Upper lobe of right lung (tissue), 1 donor: Measurements from ENCODE around the gene TMEM266. TPM values are rescaled to one million over a fixed set of nuclear protein-coding genes. Genes with fewer than 3 reads are reported as not detected.

Experiments used
- ATAC-seq: fragments of 200-7000 bp; cut with Tn5 transposase; one replicate; pipeline ENCODE4 v1.9.1; 2020; ENCODE audit warnings: mild to moderate bottlenecking, moderate library complexity
- DNase-seq: peaks from one replicate; pipeline ENCODE4 v3.0.0-alpha.2; 2020
- H3K27ac ChIP-seq: fragments of 200-600 bp; one replicate; pipeline ENCODE4 v1.8.0; 2022
- H3K27me3 ChIP-seq: fragments of 200-600 bp; one replicate; pipeline ENCODE4 v1.8.0; 2022; ENCODE audit warnings: mild to moderate bottlenecking
- H3K36me3 ChIP-seq: fragments of 200-600 bp; one replicate; pipeline ENCODE4 v1.8.0; 2022
- H3K4me1 ChIP-seq: fragments of 200-600 bp; one replicate; pipeline ENCODE4 v1.8.0; 2022
- H3K4me3 ChIP-seq: fragments of 200-600 bp; one replicate; pipeline ENCODE4 v1.8.0; 2022; ENCODE audit warnings: mild to moderate bottlenecking
- H3K9me3 ChIP-seq: fragments of 200-600 bp; one replicate; pipeline ENCODE4 v1.8.0; 2022
- CTCF ChIP-seq: fragments of 200-600 bp; IDR thresholded peaks from one replicate; pipeline ENCODE4 v1.8.0; 2022; ENCODE audit warnings: antibody characterized with exemption
- intact Hi-C: fragments of 100-400 bp; cut with DNase I; formaldehyde crosslinking; loops from one replicate; pipeline ENCODE4 v1.11.0; 2022
- total RNA-seq: library from RNA; stranded (reverse); fragmentation: NEBNext Ultra II Directional; extraction: Animal tissue kit (Norgen Biotek cat#: 25700); gene quantifications from one replicate; pipeline ENCODE4 v1.2.1, GENCODE V29; 2021
- donor health status: DM: no; HTN: yes; CAD: no; lungs with severe emphysema.

Gene TMEM266
- total RNA-seq, 1 donor from 2014 or later, result 2.5 TPM

DNA sequence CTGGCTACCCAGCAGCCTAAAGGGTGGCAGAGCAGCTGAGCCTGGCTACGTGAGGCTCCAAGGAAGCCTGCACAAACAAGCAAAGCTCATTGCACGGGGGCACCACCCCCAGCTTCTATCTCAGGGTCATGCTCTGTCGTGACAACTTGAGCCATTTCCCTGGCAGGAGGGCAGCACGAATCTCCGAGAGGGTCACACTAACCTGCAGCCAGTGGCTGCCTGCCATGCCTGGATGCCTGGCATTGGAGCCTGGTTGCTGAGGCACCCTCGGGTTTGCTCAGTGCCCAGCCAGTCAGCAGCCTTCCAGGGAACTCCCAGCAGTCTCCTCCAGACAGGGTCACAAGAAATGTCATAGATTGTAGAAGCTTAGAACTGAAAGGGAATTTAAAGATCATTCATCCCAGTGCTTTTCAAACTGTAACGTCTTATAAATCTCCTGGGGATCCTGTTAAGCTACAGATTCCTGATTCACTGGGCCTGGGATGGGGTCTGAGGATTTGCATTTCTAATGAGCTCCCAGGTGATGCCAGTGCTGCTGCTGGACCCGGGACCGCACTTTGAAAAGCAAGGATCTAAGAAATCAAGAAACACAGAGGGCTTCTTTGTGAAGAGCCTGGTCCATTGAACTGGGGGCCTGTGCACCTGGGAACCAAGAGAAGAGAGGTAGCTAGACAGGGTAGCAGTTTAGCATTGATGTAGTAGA lies 48.4 kb downstream of the TMEM266 start:
- H3K27me3 ChIP-seq, result no peaks in the 10 kb centered on the region
- H3K4me3 ChIP-seq, result no peak overlapping the region
- DNase-seq (no peak), ATAC-seq (peak; percentile 22)
- intact Hi-C loops, result no loop called here
- H3K27ac ChIP-seq, result no peak overlapping the region
- H3K4me1 ChIP-seq, result no peaks in the 10 kb centered on the region
- H3K9me3 ChIP-seq, result no peaks in the 10 kb centered on the region
- no peak for TF ChIP-seq CTCF
- no peaks in the 10 kb centered on the region for H3K36me3 ChIP-seq

GRCh38 chr15:76109046-76109445 lies 49.3 kb downstream of the TMEM266 start:
- no peak for TF ChIP-seq CTCF
- DNase-seq (no peak), ATAC-seq (no peak)
- H3K4me3 ChIP-seq, result no peak overlapping the region
- intact Hi-C loops, result no loop called here
- H3K36me3 ChIP-seq, result no peaks in the 10 kb centered on the region
- H3K27me3 ChIP-seq, result no peaks in the 10 kb centered on the region
- H3K27ac ChIP-seq, result no peak overlapping the region
- no peaks in the 10 kb centered on the region for H3K9me3 ChIP-seq
- no peaks in the 10 kb centered on the region for H3K4me1 ChIP-seq

DNA sequence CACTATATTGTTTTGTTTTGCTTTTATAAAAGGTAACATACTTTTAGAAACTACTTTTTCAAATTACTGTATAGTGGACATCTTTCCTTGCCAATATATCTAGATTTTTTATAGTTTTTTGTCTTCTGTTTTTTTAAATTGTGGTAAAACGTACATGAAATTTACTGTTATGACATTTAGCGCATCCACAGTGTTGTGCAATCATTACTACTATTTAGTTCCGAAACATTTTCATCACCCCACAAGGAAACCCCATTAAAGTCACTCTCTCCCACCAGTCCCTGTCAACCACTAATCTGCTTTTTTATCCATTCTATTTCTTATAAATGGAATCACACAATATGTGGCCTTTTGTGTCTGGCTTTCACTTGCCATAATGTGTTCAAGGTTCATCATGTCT lies 54.8 kb downstream of the TMEM266 start:
- Histone ChIP-seq H3K4me1 (no peaks in the 10 kb centered on the region), H3K4me3 (no peak overlapping the region), H3K9me3 (no peaks in the 10 kb centered on the region), H3K27me3 (no peaks in the 10 kb centered on the region), H3K36me3 (no peaks in the 10 kb centered on the region), H3K27ac (no peak overlapping the region)
- DNase-seq (no peak), ATAC-seq (no peak)
- TF ChIP-seq CTCF, result no peak
- intact Hi-C loops, result no loop called here

GRCh38 chr15:76116138-76116885 lies 56.5 kb downstream of the TMEM266 start:
- H3K27ac ChIP-seq, result no peak overlapping the region
- H3K9me3 ChIP-seq, result no peaks in the 10 kb centered on the region
- intact Hi-C loops, result no loop called here
- H3K27me3 ChIP-seq, result no peaks in the 10 kb centered on the region
- H3K4me3 ChIP-seq, result no peak overlapping the region
- TF ChIP-seq CTCF, result no peak
- H3K36me3 ChIP-seq, result no peaks in the 10 kb centered on the region
- no peak for DNase-seq
- no peaks in the 10 kb centered on the region for H3K4me1 ChIP-seq
- ATAC-seq, result no peak

DNA sequence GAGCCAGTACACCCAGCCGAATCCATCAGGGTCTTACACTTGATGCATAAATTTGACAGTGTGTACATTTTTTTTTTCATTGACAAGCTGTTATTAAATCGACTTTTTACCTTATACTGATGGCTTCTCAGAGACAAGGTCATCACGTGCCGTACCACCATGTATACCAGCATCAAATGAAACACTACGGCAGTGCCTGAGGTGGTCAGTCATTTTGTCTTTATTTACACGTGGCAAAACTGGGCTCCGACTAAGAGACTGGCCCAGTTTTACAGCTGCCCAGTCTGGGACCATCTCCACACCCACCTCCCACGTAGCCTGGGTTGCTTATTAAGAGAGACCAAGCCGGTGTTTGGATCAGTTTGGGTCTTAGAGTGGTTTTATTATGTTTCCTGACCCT lies 57.4 kb downstream of the TMEM266 start:
- Histone ChIP-seq H3K27me3 (no peaks in the 10 kb centered on the region), H3K4me1 (no peaks in the 10 kb centered on the region), H3K27ac (no peak overlapping the region), H3K4me3 (no peak overlapping the region), H3K9me3 (no peaks in the 10 kb centered on the region), H3K36me3 (no peaks in the 10 kb centered on the region)
- intact Hi-C loops, result no loop called here
- TF ChIP-seq CTCF, result no peak
- no peak for ATAC-seq
- DNase-seq, result no peak
